Stimulated activated CD4-positive, alpha-beta T cell treated with anti-CD3 and anti-CD28 coated beads, Interleukin-4, amount 100 ng/mL, for 1 hour (primary cell): Measurements from ENCODE around the gene ERICH4.
"Not testable (repeated sequence)": the region's sequence is repeated elsewhere in the genome, so short reads cannot be mapped to it uniquely, and the experiment has no call there.

Source experiments
- DNase-seq: peaks from one replicate; pipeline ENCODE4 v3.0.0-alpha.2; 2020

ERICH4 gene, protein sequence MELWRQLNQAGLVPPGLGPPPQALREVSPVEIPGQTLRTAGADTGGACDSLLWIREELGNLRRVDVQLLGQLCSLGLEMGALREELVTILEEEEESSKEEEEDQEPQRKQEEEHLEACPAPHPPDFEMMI

DNA sequence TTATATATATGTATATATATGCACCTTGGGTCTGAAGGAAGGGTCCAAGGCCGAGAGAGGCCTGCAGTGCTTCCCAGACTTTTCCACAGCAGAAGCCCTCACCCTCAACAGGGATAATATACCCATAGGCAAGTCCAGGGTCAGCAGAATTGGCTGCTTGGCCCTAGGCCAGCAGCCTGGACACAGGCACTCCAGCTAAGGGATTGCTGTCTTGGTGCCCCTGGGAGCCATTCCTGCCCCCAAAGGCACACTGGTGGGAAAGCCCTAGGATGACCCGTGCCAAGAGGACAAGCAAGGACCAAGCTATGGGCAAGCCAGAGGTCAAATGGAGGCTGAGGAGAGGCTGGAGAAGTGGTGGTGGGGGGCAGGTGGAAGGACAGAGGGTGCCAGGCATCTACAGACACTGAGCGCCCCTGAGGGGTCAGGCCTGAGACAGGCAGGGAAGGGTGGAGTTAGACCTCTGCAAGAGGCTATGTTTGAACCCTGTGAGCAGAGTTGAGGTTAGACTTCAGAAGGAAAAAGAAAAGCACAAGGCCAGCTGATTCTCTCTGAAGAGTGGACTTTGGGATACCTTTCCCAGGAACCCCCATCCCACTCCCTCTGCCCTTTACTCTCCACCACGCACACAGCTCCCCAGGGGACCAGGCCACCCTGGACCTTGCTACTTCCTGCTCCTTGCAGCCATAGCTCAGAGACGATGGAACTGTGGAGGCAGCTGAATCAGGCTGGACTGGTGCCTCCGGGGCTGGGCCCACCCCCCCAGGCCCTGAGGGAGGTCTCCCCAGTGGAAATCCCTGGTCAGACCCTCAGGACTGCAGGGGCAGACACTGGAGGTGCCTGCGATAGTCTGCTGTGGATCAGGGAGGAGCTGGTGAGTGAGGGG is at the start of gene ERICH4:
ERICH4 (plus strand) TSS at position 684 of the 883 bp plus-strand sequence; CDS start at position 698, 14 bp downstream.
- no peak for DNase-seq

DNA sequence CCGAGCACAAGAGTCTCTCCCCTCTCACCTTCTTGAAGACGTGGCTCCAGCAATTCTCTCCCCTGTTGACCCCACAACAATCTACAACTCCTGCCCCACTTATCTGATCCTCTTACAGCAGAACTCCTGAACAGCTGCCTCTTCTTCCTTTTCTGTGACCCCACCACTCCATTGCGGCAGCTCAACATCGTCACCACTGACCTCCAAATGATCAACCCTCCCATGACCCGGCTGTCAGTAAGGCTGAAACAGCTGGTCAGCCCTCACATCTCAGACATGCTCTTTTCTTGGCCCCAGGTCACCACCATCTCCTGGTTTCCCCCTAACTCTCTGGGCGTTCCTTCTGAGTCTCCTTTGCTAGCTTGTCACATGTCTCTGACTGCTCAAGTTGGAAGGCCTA is 47.6 kb upstream of the ERICH4 start:
- DNase-seq: no peak

DNA sequence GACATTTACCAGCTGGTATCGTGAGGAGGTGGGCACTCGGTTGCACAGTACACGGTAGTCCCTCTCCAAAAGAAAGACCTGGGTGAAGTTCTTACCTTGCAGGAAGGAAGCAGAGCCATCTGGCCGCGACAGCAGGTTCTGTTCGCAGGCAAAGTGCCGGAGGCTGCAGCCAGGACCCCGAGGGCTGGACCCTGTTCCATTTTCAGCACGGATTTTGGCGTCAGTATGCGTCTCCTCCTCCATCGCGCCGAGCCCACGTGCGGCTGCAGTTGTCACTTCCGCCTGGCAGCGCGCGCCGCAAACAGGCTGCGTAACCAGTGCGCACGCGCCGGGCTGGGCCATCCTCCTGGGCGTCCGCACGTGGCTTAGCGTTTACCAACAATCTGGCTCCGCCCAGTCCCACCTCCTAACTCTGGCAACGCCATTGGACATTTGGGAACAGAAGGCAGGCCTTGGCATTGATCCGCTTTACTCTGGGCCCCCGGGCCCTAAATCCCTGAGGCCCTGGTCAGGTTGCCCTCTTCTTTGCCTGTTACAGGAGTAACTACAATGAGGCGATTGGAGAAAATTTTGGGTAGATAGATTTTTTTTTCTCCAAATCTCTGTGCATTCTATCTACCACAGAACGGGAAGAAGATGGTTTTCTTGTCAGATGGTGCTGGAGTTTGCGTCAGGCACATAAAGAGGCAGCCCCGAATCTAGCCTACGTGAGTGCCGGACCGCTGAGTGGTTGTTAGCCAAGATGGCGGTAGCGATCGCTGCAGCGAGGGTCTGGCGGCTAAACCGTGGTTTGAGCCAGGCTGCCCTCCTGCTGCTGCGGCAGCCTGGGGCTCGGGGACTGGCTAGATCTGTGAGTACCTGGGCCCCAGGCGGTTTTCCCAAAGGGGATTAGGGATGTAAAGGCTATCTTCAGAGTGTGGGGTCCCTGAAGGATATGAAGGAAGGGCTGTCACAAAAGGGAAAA is 45.6 kb upstream of the ERICH4 start, which contains the start of the genes BCKDHA and EXOSC5:
BCKDHA (plus strand) TSS at position 733 of the 964 bp plus-strand sequence; CDS start at position 743, 10 bp downstream.
EXOSC5 (minus strand) TSS at position 274 of the 964 bp plus-strand sequence; CDS start at position 243, 31 bp downstream.
- peak; percentile 99 for DNase-seq

DNA sequence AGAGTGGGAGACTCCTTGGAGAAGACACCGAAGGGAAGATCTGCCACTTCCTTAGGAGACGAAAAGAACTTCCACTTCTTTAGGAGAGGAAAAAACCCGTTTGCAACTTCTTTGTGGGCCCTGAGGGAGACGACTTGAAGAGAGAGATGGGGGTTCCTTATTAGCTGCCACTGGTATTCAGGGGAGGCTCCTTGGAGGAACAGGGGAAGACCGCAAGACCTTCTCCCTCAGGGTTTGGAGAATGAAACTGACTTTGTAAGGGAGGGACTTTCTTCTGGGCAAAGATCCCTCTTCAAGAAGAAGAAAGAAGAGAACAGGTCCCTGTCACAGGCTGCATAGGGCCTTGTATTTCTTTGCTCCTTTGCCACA is 44.9 kb upstream of the ERICH4 start:
- no peak for DNase-seq

DNA sequence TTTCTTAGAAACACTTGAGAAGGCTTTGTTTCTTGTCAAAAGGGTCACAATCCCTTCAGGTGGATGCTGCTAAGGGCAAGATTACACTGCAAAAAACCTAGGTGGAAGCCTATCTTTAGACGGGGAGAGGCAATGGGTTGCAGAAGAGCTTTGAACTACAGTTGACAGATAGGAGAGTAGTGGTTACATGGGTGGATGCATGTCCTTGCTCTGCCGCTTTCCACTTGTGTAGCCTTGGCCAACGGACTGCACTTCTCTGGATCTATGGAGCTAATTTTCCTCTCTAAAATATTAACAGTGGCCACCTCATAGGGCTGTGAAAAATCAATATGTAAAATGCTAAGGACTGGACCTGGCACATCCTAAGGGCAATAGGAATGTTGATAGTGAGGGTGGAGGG is 44.4 kb upstream of the ERICH4 start:
- no peak for DNase-seq

DNA sequence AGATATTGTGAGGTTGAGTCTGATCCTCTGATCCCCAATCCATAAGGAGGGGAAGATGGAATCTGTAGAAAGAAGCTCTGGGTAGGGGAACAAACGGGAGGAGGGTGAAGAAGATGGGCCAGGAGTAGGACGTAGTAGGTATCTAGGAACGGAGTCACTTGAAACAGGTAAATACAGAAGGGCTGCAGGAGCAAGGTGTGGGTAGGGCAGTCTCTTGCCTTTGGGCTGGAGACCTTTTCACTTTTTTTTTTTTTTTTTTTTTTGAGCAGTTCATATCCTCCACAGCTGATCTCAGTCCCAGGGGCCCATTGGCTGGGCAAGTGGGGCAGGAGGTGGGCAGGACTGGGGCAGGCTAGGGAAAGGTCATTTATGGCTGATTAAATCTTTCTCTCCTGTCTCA is 43.9 kb upstream of the ERICH4 start:
- DNase-seq: no peak

DNA sequence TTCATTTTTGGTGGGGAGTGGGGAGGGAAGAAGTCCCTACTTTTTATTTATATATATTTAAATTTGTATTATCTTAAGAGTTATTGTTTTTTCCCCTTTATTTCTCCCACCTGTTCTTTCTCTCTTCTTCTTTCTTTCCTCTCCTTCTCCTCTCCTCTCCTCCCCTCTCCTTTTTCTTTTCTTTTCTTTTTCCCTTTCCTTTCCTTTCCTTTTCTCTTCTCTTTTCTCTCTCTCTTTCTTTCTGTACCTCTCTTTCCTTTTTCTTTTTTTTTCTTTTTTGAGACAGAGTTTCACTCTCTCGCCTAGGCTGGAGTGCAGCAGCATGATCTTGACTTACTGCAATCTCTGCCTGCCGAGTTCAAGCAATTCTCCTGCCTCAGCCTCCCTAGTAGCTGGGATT is 43.4 kb upstream of the ERICH4 start:
- DNase-seq: no peak

DNA sequence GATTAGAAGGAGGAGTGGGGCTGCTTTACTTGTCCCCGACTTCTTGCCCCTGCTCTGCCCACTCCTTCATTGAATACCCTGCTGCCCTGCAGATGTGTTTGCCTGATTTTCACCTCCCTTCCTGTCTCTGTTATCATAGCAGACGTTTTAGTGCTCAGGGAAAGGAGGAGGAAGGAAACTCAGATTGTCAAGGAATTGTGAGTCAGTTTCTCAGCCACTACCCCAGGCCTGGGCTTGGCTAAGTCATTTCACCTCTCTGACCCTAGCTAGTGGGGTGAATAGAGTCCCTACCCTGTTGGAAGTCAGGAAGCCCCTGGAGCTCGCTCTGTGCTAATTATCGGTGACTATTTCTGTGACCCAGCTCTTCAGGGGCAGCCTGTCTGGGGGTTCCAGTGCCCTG is 41.5 kb upstream of the ERICH4 start:
- no peak for DNase-seq

DNA sequence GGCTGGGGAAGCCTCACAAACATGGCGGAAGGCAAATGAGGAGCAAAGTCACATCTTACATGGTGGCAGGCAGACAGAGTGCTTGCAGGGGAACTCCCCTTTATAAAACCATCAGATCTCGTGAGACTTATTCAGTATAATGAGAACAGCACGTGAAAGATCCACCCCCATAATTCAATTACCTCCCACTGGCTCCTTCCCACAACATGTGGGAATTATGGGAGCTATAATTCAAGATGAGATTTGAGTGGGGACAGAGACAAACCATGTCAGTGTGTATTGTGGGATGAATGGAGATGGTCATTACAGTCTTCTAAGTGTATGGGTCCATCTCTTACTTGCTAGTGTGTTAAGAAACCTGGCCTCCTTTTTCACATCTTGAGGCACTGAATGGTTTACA is 40.9 kb upstream of the ERICH4 start:
- DNase-seq: no peak

DNA sequence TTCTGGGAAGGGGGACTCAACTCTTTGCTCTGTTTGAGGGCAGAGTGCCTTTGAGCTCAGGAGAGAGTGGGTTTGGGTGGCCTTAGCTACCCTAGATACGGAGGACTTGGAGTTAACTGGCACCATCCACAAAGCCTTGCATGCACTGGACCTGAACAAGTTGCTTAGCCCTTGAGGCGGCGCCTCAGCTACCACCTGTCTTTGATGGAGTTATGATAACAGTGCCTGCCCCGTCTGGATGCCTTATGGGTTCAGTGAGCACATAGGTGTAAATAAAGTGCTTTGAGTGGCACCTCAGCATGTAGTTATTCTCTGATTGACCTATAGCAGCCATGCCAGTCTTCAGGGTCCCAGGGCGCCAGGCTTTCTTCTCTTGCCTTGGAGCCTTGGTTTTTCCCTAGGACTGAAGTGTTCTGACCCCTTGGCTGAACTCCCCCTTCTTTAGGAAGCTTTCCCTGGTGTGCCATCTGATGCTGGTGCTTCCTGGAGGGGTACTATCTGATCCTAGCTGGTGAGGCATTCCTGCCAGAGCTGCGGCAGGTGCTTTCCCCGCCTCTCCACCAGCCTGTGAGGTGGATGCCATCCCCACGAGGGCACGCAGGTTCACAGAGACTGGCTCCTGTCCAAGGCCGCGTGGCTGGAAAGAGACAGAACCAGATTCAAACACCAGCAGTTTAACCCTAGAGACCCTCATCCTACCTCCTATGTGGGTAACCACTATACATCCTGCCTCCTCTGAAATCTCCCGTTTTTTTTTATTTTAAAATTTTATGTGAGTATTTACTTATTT is 39.6 kb upstream of the ERICH4 start:
- no peak for DNase-seq

DNA sequence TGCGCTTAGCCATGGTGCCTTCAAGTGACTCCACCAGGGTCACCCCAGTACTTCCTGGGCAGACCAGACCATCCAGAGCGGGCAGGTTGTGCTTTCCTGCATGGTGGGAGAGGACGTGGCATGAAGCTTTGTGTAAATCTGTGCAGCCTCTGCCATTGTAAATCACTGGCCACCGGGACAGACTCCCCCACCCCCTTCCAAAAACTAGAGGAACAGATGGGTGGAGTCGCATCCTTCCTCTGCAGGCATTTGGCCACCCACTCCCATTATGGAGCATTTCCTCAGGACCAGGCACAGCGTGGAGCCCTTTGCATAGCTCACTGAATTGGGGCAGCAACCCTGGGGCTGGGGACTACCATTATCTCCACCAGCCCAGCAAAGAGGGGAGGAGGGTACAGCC is 37.2 kb upstream of the ERICH4 start:
- DNase-seq: no peak

DNA sequence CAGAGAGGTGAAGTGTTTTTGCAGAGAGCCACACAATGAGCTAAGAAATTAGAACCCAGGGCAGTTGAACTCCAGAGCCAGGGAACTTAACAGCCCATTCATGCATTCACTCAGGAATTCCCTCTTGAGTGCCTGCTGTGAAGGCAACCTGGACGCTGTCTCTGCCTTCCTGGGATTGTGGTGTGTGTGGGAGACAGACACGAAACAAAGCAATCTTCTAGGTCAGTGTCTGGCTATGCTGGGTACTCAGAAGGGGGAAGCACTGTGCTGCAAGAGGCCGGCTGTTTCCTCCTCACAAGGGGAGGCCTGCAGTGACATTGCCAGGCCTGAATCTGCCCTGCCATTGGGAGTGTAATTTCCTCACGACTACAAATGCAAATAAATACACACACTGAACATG is 35.7 kb upstream of the ERICH4 start:
- DNase-seq: no peak

DNA sequence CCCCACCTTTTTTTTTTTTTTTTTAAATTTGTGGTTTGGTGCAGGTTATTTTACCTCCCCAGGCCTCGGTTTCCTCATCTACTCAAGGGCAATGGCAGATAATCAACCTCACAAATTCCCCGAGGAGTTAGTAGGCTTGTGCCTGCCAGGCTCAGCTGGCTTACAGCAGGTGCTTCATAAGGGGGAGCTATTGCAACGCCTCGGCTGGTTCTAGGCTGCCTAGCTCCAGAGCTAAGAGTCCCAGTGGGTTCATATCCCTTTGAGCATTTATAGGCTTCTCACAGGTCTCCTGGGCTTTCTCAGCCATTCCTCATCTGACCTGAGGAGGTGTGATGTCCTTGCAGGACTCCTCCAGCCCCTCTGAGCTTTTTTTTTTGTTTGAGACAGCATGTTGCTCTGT is 34.7 kb upstream of the ERICH4 start:
- no peak for DNase-seq

DNA sequence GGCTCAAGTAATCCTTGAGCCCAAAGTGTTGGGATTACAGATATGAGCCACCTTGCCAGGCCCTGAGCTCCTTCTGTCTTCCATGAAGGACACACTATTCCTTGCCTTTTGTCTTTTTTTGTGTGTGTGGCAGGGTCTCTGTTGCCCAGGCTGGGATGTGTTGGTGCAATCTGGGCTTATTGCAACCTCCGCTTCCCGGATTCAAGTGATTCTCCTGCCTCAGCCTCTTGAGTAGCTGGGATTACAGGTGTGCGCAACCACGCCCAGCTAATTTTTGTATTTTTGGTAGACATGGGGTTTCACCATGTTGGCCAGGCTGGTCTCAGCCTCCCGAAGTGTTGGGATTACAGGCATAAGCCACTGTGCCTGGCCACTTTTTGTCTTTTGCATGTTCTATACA is 34.1 kb upstream of the ERICH4 start:
- not testable (repeated sequence) for DNase-seq

DNA sequence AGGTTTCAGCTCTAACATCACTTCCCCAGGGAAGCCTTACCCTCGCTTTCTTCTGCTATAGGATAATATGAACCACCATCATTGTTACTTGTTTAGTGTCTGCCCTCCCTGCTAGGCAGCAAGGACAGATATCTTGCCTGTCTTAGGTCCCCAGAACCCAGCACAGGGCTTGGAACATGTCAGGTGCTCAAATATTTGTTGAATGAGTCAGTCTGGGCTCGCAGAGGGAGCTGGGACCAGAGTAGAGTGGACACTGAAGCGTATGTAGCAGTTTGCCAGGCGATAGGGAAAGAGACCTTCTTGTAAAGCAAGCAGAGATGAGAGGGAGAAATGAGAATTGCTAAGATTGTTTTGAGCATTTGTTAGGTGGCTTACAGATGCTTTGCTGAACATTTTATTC is 33.7 kb upstream of the ERICH4 start:
- no peak for DNase-seq

DNA sequence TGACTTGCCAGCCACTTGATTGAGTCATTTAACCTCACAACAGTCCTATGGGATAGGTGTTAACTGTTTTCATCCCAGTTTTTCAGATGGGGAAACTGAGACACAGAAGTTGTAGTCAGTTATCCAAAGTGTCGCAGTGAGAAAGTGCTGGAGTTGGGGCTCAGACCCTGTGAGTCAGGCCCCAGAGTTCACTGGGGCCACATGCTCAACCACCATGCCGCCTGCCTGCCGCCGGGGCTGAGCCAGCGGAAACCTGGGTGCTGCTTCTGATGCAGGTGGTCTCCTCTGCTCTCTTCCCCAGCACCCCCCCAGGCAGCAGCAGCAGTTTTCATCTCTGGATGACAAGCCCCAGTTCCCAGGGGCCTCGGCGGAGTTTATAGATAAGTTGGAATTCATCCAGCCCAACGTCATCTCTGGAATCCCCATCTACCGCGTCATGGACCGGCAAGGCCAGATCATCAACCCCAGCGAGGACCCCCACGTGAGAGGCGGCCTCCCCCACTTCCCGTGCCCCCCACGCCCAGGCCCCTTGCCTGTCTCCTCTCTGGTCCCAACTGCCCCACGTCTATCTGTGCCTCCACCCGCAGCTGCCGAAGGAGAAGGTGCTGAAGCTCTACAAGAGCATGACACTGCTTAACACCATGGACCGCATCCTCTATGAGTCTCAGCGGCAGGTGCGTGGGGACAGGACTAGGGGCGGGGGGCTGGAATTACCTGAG is 32.5 kb upstream of the ERICH4 start:
- DNase-seq: no peak

DNA sequence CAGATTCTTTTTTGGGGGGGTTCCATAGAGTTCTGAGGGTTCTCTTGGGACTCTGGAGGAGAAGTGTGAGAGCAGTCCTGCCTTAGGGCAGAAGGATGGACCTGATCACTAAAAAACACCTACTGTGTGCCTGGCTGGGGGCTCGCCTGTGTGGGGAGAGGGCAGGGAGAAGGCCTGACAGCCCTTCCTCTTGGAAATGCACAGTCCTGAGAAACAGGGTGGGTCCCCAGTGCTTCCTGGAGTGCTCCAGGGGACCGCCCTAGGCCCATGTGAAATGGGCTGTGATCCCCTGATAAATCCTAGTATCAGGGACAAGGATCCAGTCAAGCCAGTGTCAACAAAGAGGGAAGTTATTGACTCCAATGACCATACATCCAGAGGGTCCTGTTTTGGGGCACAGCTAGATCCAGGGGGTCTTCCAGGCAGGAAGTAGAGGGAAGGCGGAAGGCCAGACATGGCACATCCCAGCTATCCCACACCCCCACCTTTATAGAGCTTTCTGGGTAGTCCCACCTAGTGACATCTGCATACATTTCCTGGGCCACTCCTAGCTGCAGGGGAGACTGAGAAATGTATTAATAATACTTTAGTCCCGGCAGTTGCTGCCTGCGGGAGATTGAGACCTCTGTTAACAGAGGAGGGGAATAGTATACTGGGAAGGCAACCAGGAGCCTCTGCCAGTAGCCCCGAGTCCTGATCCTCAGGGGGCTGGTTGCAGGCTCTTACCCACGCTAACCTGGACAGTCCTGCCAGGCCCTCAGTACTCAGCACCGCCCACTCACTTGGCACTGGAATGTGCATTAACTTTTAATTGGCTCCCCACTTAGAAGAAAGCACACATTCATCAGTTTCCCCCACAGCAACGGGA is 31.6 kb upstream of the ERICH4 start:
- DNase-seq: no peak

DNA sequence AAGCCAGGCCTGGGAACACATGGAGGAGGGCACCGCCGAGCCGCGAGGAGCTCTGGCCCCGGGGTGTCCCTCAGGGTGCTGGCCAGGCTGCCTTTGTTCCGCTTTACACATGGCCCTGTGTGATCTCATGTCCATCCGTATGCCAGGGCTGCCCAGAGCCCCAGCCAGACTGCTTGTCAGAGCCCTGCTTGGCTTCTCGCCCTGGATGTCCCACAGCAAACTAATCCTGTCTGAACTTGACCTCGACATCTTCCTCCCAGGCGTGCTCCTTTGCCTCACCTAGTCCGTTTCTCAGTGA is 31.0 kb upstream of the ERICH4 start:
- no peak for DNase-seq

DNA sequence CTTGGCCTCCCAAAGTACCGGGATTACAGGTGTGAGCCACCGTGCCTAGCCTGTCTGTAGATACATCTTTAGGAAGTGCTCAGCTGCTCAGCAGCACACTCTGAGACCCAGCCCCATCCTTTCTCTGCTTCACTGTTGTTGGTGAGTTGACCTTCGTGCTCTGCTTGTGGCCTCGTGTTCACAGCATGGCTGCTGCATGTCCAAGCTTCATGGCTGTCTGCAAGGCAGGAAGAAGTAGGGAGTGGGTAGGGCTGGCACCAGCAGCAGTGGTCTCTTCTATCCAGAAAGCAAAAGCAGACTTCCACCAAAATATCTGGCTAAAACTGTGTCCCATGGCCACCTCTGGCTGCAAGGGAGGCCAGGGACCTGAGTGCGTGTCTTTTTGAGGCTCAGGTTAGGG is 30.0 kb upstream of the ERICH4 start:
- DNase-seq: no peak

DNA sequence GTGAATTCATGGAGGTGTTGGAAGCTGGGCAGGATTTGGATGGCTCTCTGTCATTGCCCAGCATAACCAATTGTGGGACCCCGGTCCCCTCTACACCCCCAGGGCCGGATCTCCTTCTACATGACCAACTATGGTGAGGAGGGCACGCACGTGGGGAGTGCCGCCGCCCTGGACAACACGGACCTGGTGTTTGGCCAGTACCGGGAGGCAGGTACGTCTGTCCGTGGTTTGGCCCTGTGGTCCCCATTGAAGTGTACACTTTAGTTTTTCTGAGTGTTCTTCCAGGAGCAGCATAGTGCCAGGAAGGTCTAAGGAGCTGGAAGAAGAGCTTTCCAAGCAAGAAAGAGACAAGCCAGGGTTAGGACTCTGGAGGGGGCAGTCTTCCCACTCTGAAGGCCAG is 29.0 kb upstream of the ERICH4 start:
- no peak for DNase-seq

DNA sequence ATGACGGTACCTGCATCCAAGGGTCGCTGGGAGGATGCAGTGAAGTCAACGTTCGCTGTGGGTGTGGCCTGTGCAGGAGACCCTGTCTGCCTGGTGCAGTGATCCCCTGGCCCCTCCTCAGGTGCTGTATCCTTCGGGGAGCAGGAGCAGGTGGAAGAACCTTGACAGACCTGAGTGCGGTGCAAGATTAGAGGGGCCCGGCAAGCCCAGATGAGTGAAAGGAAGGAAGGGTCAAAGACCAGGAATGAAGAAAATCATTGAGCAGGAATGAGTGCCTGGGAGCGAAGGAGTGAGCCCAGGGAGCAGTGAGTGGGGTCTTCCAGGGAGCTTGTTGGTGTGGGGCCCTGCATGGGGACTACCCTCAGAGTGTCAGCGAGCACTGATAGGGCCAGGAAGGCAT is 28.5 kb upstream of the ERICH4 start:
- DNase-seq: no peak
